Breast epithelium (tissue), 4 donors: Measurements from ENCODE around the gene IKBIP. TPM values are rescaled to one million over a fixed set of nuclear protein-coding genes. Genes with fewer than 3 reads are reported as not detected.
"Not testable (repeated sequence)": the region's sequence is repeated elsewhere in the genome, so short reads cannot be mapped to it uniquely, and the experiment has no call there.

Source experiments
- DNase-seq, 2 donors: peaks; one replicate each; pipeline ENCODE4 v3.0.0-alpha.2; 2019; ENCODE audit warnings: low spot score in 2 of 2
- H3K27ac ChIP-seq, 2 donors: fragments of 200-600 bp; sonication (generic) in 1 of 2; one replicate each; pipeline ENCODE4 v1.5.1; 2016 to 2019; ENCODE audit warnings: mild to moderate bottlenecking in 1 of 2
- H3K27me3 ChIP-seq, 2 donors: fragments of 200-600 bp; sonication (generic) in 1 of 2; one replicate each; pipeline versions ENCODE4 v1.5.1 to v1.6.0; 2017 to 2019; ENCODE audit warnings: control low read depth in 1 of 2, mild to moderate bottlenecking in 1 of 2
- H3K36me3 ChIP-seq: fragments of 200-600 bp; one replicate; pipeline ENCODE4 v1.5.1; 2019
- H3K4me1 ChIP-seq, 2 donors: fragments of 200-600 bp; sonication (generic); one replicate each; pipeline ENCODE4 v1.5.1; 2016 to 2019; ENCODE audit warnings: control low read depth in 1 of 2
- H3K4me3 ChIP-seq, 3 donors: fragments of 200-600 bp; sonication (generic); 1 replicate in 2 of 3; 2 replicates in 1 of 3; pipeline ENCODE4 v1.5.1; 2016 to 2019; ENCODE audit warnings: mild to moderate bottlenecking in 3 of 3, moderate library complexity in 2 of 3
- H3K9me3 ChIP-seq, 2 donors: fragments of 200-600 bp; sonication (generic) in 1 of 2; one replicate each; pipeline ENCODE4 v1.5.1; 2016 to 2019; ENCODE audit warnings: control low read depth in 1 of 2
- CTCF ChIP-seq, 3 donors: fragments of 450-650 bp; IDR thresholded peaks; one replicate each; pipeline ENCODE4 v1.5.1; 2016 to 2017; ENCODE audit warnings: antibody characterized with exemption in 3 of 3, mild to moderate bottlenecking in 3 of 3, moderate library complexity in 3 of 3
- POLR2A ChIP-seq: fragments of 450-650 bp; IDR thresholded peaks from one replicate; pipeline ENCODE4 v1.6.1; 2016; ENCODE audit warnings: antibody characterized with exemption, mild to moderate bottlenecking, moderate library complexity
- POLR2AphosphoS5 ChIP-seq, 3 donors: sonication (generic); formaldehyde crosslinking; IDR thresholded peaks; one replicate each; pipeline ENCODE4 v1.6.1; 2017; ENCODE audit warnings: antibody characterized with exemption in 3 of 3
- intact Hi-C: fragments of 100-400 bp; cut with DNase I; formaldehyde crosslinking; loops from one replicate; pipeline ENCODE4 v1.15.1; 2023; ENCODE audit warnings: low total_unique reads
- total RNA-seq, 3 donors: library from RNA; depleted of rRNA; stranded (reverse); fragments of >200 nt; gene quantifications; one replicate each; pipeline ENCODE4 v1.1.0, GENCODE V29; 2016

The IKBIP gene
- total RNA-seq, 3 donors from 2014 or later = 10.7 to 19.7 (median 12.3) TPM

DNA sequence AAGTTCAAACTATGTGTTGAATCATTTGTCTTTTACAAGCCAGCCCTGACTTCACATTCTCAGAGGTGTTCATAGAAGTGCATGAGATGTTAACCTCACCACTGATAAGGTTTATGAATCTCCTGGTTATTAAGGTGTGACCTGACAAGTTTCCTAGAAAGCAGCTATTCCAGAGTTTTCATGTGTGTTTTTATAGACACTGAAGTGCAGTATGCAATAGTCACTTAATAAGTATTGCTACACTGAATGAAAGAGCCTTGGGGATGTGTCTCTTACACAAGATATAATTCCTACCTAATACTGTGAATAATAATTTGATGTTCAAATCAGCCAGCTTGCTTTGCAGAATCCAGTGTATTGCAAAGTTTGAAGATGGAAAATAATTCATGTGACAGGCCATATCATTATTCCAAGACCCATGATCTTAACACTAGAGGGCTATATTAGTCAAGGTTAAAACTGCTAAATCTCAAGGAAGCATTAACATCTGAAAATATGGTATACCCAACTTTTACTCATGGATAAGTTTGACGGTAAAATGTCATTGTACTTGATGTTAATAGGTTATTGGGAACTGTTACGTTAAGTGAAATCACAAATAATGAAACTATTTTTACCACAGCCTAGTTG is 38.1 kb downstream of the IKBIP start:
- Histone ChIP-seq H3K4me3 (no peak overlapping the region), H3K4me1 (no peaks in the 10 kb centered on the region), H3K27me3 (no peaks in the 10 kb centered on the region), H3K9me3 (no peaks in the 10 kb centered on the region), H3K27ac (no peak overlapping the region), H3K36me3 (peaks cover under 1% of the 10 kb centered on the region)
- DNase-seq = no peak
- intact Hi-C loops = no loop called here
- TF ChIP-seq POLR2A (no peak), POLR2AphosphoS5 (IDR thresholded peaks at IDR 0.05) (no peak), CTCF (IDR thresholded peaks at IDR 0.05) (no peak)

GRCh38 chr12:98601924-98602323 is 42.7 kb downstream of the IKBIP start:
- Histone ChIP-seq H3K27ac (no peak overlapping the region), H3K4me3 (no peak overlapping the region), H3K4me1 (no peaks in the 10 kb centered on the region), H3K9me3 (no peaks in the 10 kb centered on the region), H3K27me3 (no peaks in the 10 kb centered on the region), H3K36me3 (peaks cover 10% of the 10 kb centered on the region)
- no peak for DNase-seq
- TF ChIP-seq POLR2AphosphoS5 (IDR thresholded peaks at IDR 0.05) = no peak
- TF ChIP-seq CTCF (IDR thresholded peaks at IDR 0.05) = no peak
- no peak for TF ChIP-seq POLR2A
- intact Hi-C loops = no loop called here

- intact Hi-C loops, H3K4me3 ChIP-seq: not testable (repeated sequence)
- peaks cover 10% of the 10 kb centered on the region for H3K36me3 ChIP-seq
Measured at GRCh38 chr12:98597313-98597712, 47.3 kb downstream of the IKBIP start.

DNA sequence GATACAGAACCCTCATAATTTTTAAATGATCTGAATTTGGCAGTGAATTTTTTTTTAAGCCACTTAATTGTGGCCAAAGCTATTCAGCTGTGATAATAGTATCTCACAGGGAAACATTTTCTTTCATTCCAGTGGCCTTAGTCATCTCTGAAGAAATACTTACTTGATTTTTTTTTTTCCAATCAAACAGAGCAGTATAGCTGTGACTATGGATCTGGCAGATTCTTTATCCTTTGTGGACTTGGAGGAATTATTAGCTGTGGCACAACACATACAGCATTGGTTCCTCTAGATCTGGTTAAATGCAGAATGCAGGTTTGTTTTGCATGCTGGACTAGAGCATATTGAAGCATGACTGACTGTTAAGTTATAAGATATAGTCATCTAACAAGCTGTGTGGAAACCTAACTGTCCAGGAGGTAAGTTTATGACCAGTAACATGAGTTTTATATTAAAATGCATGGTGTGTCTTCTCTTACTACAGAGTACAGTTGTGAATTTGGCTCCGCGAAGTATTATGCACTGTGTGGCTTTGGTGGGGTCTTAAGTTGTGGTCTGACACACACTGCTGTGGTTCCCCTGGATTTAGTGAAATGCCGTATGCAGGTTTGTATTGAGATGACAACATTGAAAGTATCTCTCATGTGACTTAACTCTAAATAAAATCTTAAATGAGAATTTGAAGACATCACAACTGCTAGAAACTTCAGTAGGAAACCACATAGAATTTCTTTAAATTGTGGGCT is 49.2 kb downstream of the IKBIP start:
- no peaks in the 10 kb centered on the region for H3K27me3 ChIP-seq

More at GRCh38 chr12:98597313-98597712, 47.3 kb downstream of the IKBIP start:
- not testable (repeated sequence) for H3K27ac ChIP-seq, H3K9me3 ChIP-seq, H3K27me3 ChIP-seq, DNase-seq
- peaks cover 0 to 10% of the 10 kb centered on the region in 2 donors for H3K4me1 ChIP-seq

More for the DNA sequence above, 49.2 kb downstream of the IKBIP start:
- no peak for DNase-seq
- TF ChIP-seq POLR2A (no peak), CTCF (IDR thresholded peaks at IDR 0.05) (no peak), POLR2AphosphoS5 (IDR thresholded peaks at IDR 0.05) (no peak)
- Histone ChIP-seq H3K9me3 (no peaks in the 10 kb centered on the region), H3K27ac (peak overlapping the region; percentile 4 to 98), H3K4me1 (peaks cover 0 to 10% of the 10 kb centered on the region in 2 donors), H3K4me3 (peak overlapping the region; percentile 69 to 89 (median 72)), H3K36me3 (no peaks in the 10 kb centered on the region)
- intact Hi-C loops = no loop called here
